CD8-positive, alpha-beta memory T cell (primary cell): ENCODE data around the gene PHETA1. TPM values are rescaled to one million over a fixed set of nuclear protein-coding genes. Genes with fewer than 3 reads are reported as not detected.
A peak's percentile ranks its signal among the peaks of the same experiment; 100 is the strongest.

Experiments used
- CTCF ChIA-PET: fragments of 350-600 bp; sonication (Branson Sonifier 250); formaldehyde crosslinking; loops from one replicate; lab custom pipeline; 2021; ENCODE audit warnings: antibody characterized with exemption; lab: Charles Lee
- POLR2A ChIA-PET: fragments of 350-600 bp; sonication (Branson Sonifier 250); formaldehyde crosslinking; loops from one replicate; lab custom pipeline; 2021; ENCODE audit warnings: antibody characterized with exemption; lab: Charles Lee
- DNase-seq, 5 donors: peaks; one replicate each; pipeline versions ENCODE4 v3.0.0 to v3.0.0-alpha.2; 2020 to 2022; ENCODE audit warnings: mixed read lengths in 1 of 5
- H3K27ac ChIP-seq: one replicate; pipeline ENCODE4 v1.7.0; 2013; ENCODE audit warnings: low read depth, mild to moderate bottlenecking, low read length, moderate library complexity
- H3K27me3 ChIP-seq: 2 replicates; pipeline ENCODE4 v1.7.0; 2013; ENCODE audit warnings: low read length, mild to moderate bottlenecking; ENCODE audit not compliant: insufficient read depth, poor library complexity, severe bottlenecking
- H3K36me3 ChIP-seq: 2 replicates; pipeline ENCODE4 v1.7.0; 2013; ENCODE audit warnings: mild to moderate bottlenecking, low read length, moderate library complexity; ENCODE audit not compliant: insufficient read depth
- H3K4me1 ChIP-seq: 2 replicates; pipeline ENCODE4 v1.7.0; 2013; ENCODE audit warnings: mild to moderate bottlenecking, low read length, moderate library complexity; ENCODE audit not compliant: insufficient read depth
- H3K4me3 ChIP-seq: 2 replicates; pipeline ENCODE4 v1.7.0; 2013; ENCODE audit warnings: mild to moderate bottlenecking, low read length
- H3K9me3 ChIP-seq: 2 replicates; pipeline ENCODE4 v1.7.0; 2013; ENCODE audit warnings: mild to moderate bottlenecking, low read length
- H3K27ac Mint-ChIP-seq, 8 donors: one replicate each; pipeline ENCODE4 v1.8.0; 2020 to 2021; ENCODE audit warnings: mixed read lengths in 8 of 8, mild to moderate bottlenecking in 6 of 8, inconsistent platforms in 3 of 8, moderate library complexity in 3 of 8
- H3K27me3 Mint-ChIP-seq, 2 donors: one replicate each; pipeline ENCODE4 v1.8.0; 2020 to 2021; ENCODE audit warnings: mixed read lengths in 2 of 2, mild to moderate bottlenecking in 1 of 2, moderate library complexity in 1 of 2
- H3K36me3 Mint-ChIP-seq, 3 donors: one replicate each; pipeline ENCODE4 v1.8.0; 2020 to 2021; ENCODE audit warnings: mixed read lengths in 3 of 3, inconsistent platforms in 1 of 3, mild to moderate bottlenecking in 1 of 3
- H3K4me1 Mint-ChIP-seq, 3 donors: one replicate each; pipeline ENCODE4 v1.8.0; 2020 to 2021; ENCODE audit warnings: mixed read lengths in 3 of 3, inconsistent platforms in 1 of 3, mild to moderate bottlenecking in 1 of 3
- H3K4me3 Mint-ChIP-seq, 7 donors: one replicate each; pipeline ENCODE4 v1.8.0; 2020 to 2021; ENCODE audit warnings: mixed read lengths in 7 of 7, mild to moderate bottlenecking in 6 of 7, moderate library complexity in 4 of 7, inconsistent platforms in 2 of 7
- H3K9me3 Mint-ChIP-seq, 5 donors: one replicate each; pipeline ENCODE4 v1.8.0; 2020 to 2022; ENCODE audit warnings: mixed read lengths in 5 of 5, mild to moderate bottlenecking in 3 of 5, moderate library complexity in 2 of 5, inconsistent platforms in 1 of 5
- polyA plus RNA-seq: library from polyadenylated mRNA; unstranded; fragments of 300-500 nt; fragmentation: Illumina TruSeq; gene quantifications from one replicate; pipeline ENCODE4 v1.2.3, GENCODE V29; 2021
- total RNA-seq, 2 experiments: library from RNA; stranded (reverse); gene quantifications; one replicate each; pipeline ENCODE4 v1.2.3, GENCODE V29; 2021

The PHETA1 gene
- total and polyA plus RNA-seq, 3 experiments from 2014 or later, result 1.8 to 3.9 (median 3.8) TPM

DNA sequence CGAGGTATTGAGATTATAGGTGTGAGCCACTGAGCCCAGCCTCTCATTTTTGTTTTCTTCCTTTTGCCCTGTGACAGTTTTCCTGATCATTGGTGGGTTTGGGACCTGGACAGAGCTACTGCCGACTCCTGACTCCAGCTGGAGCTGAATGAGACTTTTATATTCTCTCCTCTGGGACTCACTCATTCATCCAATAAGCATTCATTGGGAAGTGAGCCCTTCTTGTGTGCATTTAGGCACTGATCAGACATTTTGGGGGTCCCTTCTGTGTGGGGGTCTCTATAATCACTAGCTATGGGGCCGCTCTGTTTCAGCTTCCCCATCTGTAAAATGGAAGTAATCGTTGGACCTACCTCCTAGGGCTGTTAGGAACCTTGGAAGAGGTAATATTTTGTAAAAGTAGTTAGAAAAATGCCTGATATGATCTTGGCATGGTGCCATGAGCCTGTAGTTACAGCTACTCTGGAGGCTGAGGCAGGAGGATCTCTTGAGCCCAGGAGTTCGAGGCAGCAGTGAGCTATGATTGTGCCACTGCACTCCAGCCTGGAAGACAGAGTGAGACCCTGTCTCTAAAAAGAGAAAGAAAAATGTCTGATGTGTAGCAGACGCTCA, 44.0 kb upstream of the PHETA1 start:
- no peaks in the 10 kb centered on the region for H3K27me3 ChIP-seq
- CTCF ChIA-PET, result interaction anchor here (1.0 to 27.8 kb wide), 7 partner anchors 9 to 36 kb away, joined by 3 to 1032 read pairs (median 6); no protein-coding TSS in a partner anchor
- H3K4me3 ChIP-seq, result no peak overlapping the region
- H3K27ac ChIP-seq, result no peak overlapping the region
- Mint-ChIP-seq H3K4me3 (peak overlapping the region; percentile 14 to 78 (median 37)), H3K36me3 (peaks cover 0 to 27% (median 11%) of the 10 kb centered on the region in 3 donors), H3K27me3 (no peaks in the 10 kb centered on the region), H3K9me3 (no peaks in the 10 kb centered on the region), H3K27ac (peak overlapping the region; percentile 55 to 98 (median 92)), H3K4me1 (peaks cover 69 to 88% (median 78%) of the 10 kb centered on the region in 3 donors)
- DNase-seq, result no peak
- POLR2A ChIA-PET, result interaction anchor here (1.1 to 3.3 kb wide), 3 partner anchors 19 to 32 kb away, joined by 3 to 17 read pairs (median 8); no protein-coding TSS in a partner anchor
- H3K9me3 ChIP-seq, result no peaks in the 10 kb centered on the region
- no peaks in the 10 kb centered on the region for H3K36me3 ChIP-seq
- H3K4me1 ChIP-seq, result peaks cover 71% of the 10 kb centered on the region

DNA sequence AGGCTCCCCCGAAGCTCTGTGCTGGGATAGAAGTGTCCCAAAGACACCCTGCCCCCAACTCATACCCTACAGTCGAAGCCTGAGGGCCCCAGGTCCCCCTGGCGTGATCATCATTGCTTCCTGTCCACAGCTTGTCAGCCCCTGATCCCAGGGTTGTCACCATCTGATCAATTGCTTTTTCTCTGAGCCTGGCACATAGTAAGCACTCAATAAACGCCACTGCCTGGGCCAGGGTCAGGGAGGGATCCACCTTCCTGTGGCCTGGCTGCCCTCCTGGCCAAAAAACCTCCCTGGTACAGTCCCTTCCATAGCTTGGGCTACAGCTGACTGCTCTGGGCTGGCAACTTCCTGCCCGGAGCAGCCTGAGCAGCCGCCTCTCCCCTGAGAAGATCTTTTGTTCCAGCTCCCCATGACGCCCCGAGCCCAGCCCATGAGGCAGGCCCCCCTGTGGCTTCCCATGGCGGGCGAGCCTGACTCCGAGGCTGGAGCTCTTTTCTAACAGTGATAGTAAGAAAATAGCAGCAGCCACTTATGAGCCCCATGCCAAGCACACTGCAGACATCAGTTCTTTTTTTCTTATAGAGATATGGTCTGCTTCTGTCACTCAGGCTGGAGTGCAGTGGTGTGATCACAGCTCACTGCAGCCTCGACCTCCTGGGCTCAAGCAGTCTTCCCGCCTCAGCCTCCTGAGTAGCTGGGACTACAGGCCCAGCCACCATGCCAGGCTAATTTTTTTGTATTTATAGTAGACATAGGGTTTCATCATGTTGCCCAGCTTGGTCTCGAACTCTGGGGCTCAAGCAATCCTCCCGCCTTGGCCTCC, 43.3 kb upstream of the PHETA1 start:
- Mint-ChIP-seq H3K9me3 (no peaks in the 10 kb centered on the region), H3K4me1 (peaks cover 74 to 93% (median 83%) of the 10 kb centered on the region in 3 donors), H3K36me3 (peaks cover 0 to 23% (median 11%) of the 10 kb centered on the region in 3 donors), H3K27ac (peak overlapping the region; percentile 76 to 98 (median 92)), H3K4me3 (peak overlapping the region in 6 of 7 donors; percentile 37 to 78 (median 65)), H3K27me3 (no peaks in the 10 kb centered on the region)
- ChIA-PET CTCF (interaction anchor here (0.6 to 27.8 kb wide), 8 partner anchors 8 to 55 kb away, joined by 3 to 1032 read pairs (median 5); no protein-coding TSS in a partner anchor), POLR2A (interaction anchor here (1.0 to 3.3 kb wide), 4 partner anchors 13 to 33 kb away, joined by 3 to 17 read pairs (median 6); no protein-coding TSS in a partner anchor)
- Histone ChIP-seq H3K4me3 (no peak overlapping the region), H3K27me3 (no peaks in the 10 kb centered on the region), H3K36me3 (no peaks in the 10 kb centered on the region), H3K27ac (peak overlapping the region; percentile 24), H3K4me1 (peaks cover 78% of the 10 kb centered on the region), H3K9me3 (no peaks in the 10 kb centered on the region)
- no peak for DNase-seq

DNA sequence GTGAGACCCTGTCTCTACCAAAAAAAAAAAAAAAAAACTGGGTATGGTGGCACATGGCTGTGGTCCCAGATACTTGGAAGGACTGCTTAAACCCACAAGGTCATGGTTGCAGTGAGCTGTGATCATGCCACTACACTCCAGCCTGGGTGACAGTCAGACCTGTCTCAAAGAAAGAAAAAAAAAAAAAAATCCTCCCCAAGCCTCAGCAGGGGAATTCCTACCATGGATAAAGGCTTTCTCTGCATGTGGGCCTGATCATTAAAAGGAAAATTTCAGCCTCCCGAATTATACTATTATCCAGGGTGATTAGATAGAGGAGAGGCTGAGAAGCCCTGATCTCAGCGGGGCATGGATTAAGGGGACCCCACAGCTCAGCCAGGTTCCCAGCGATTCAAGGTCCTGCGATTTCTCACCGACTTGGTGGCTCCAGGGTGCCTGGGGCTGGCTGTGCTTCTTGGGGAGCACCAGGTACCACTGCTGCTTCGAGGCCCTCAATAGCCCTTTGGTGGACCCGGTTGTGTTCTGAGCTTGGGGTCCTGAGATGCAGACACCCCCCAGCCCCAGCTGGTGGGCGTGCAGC, 42.4 kb upstream of the PHETA1 start:
- DNase-seq, result no peak
- Histone ChIP-seq H3K27ac (peak overlapping the region; percentile 51), H3K27me3 (no peaks in the 10 kb centered on the region), H3K36me3 (no peaks in the 10 kb centered on the region), H3K4me1 (peaks cover 83% of the 10 kb centered on the region), H3K4me3 (no peak overlapping the region), H3K9me3 (no peaks in the 10 kb centered on the region)
- ChIA-PET CTCF (interaction anchor here (0.9 to 27.8 kb wide), 4 partner anchors 10 to 37 kb away, joined by 4 to 1032 read pairs (median 18); no protein-coding TSS in a partner anchor), POLR2A (interaction anchor here (1.0 to 3.3 kb wide), 3 partner anchors 14 to 34 kb away, joined by 4 to 17 read pairs (median 8); no protein-coding TSS in a partner anchor)
- Mint-ChIP-seq H3K27ac (peak overlapping the region; percentile 39 to 98 (median 90)), H3K27me3 (no peaks in the 10 kb centered on the region), H3K9me3 (no peaks in the 10 kb centered on the region), H3K4me3 (peak overlapping the region in 6 of 7 donors; percentile 26 to 78 (median 59)), H3K4me1 (peaks cover 74 to 93% (median 76%) of the 10 kb centered on the region in 3 donors), H3K36me3 (peaks cover 0 to 19% (median 11%) of the 10 kb centered on the region in 3 donors)

DNA sequence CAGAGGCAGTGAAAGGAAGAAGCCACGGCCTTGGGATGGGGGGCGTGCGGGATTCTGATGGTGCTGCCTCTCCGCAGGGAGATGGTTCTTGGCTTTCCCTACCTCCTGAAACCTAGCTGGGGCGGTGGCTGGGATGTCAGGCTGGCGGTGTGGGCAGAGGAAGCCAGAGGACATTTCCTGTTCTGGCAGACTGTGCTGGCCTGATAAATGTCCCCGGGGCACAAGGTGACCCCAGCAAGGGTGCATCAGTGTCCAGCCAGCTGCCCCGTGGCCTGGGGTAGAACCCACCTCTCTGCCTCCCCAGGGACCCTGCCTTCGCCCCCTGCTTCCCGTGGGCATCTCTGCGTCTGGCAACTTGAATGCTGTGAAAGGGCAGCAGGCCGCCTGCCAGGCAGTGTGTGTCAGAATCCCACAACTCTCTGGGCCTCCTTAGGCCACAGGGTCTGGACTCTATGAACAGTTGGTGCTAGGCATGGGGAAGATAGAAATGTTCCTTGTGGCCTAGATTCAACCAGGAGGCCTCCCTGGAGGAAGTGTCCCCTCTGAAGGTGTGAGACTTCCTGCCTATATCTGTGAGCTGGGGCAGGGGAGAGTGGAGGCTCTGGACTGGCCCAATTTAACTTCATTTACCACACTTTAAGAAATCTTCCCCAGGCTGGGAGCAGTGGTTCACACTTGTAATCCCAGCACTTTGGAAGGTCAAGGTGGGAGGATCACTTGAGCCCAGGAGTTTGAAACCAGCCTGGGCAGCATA, 41.7 kb upstream of the PHETA1 start:
- H3K36me3 ChIP-seq, result no peaks in the 10 kb centered on the region
- Mint-ChIP-seq H3K27me3 (no peaks in the 10 kb centered on the region), H3K27ac (peak overlapping the region; percentile 67 to 98 (median 90)), H3K4me1 (peaks cover 72 to 90% (median 72%) of the 10 kb centered on the region in 3 donors), H3K9me3 (no peaks in the 10 kb centered on the region), H3K36me3 (peaks cover 0 to 17% (median 11%) of the 10 kb centered on the region in 3 donors), H3K4me3 (peak overlapping the region; percentile 26 to 78 (median 53))
- no peak overlapping the region for H3K4me3 ChIP-seq
- DNase-seq, result no peak
- ChIA-PET POLR2A (interaction anchor here (3.2 to 3.3 kb wide), 2 partner anchors 20 to 24 kb away, joined by 17 to 24 read pairs; no protein-coding TSS in a partner anchor), CTCF (interaction anchor here (0.9 to 27.8 kb wide), 4 partner anchors 14 to 38 kb away, joined by 3 to 1032 read pairs (median 18); no protein-coding TSS in a partner anchor)
- H3K27ac ChIP-seq, result peak overlapping the region; percentile 51
- H3K9me3 ChIP-seq, result no peaks in the 10 kb centered on the region
- H3K4me1 ChIP-seq, result peaks cover 83% of the 10 kb centered on the region
- no peaks in the 10 kb centered on the region for H3K27me3 ChIP-seq

DNA sequence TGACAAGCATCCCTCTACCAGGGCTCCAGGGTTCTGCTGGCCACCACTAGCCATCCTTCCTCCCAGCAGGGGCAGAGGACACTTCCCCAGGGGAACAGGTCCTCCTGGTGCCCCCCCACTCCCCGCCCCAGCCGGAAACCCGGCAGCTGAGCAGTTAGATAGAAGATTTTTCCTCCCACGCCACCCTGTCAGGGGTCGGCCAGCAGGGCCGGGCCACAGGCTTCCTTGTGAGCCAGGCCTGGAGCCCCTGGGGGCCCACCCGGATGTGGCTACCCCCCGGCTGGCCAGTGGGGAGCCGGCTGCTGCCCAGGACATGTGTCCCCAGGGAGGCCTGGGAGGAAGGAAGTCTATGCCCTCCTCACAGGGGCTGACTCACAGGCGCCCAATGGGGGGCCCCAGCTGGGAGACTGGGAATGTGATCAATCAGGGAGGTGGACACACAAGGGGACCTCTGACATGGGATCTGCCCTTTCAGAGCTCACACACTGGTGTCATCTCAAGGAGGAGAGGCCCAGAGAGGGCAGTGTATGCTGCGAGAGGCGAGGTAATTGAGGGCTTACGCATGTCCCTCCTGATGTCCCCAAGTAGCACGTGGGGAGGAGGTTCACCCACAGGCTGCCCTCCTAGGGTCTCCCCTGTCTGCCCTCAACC, 41.0 kb upstream of the PHETA1 start:
- peaks cover 0 to 14% (median 8%) of the 10 kb centered on the region in 3 donors for H3K36me3 Mint-ChIP-seq
- ChIA-PET CTCF (interaction anchor here (1.1 to 27.8 kb wide), 3 partner anchors 13 to 39 kb away, joined by 3 to 1032 read pairs (median 32); no protein-coding TSS in a partner anchor), POLR2A (interaction anchor here (0.7 to 3.3 kb wide), 4 partner anchors 14 to 25 kb away, joined by 3 to 24 read pairs (median 10); no protein-coding TSS in a partner anchor)

DNA sequence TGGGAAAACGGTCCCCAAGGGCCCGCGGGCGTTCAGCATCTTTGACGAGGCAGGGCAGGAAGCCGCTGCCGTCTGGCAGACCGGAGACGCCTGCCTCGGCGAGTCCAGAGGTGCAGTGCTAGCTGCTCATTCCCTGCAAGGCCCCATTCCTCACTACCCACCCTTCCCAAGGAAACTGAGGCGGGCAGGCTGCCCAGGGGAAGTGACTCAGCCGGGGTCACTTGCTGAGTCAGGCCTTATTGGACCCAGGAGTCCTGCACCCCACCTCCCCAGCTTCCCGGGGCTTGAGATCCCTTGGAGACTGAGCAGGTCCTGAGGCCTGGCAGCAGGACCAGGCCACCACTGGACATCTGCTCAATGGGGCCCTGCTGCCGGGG, 40.5 kb upstream of the PHETA1 start:
- no peak for DNase-seq
- no peaks in the 10 kb centered on the region for H3K27me3 ChIP-seq
- Mint-ChIP-seq H3K27ac (peak overlapping the region; percentile 67 to 97 (median 93)), H3K4me1 (peaks cover 68 to 91% (median 71%) of the 10 kb centered on the region in 3 donors), H3K36me3 (peaks cover 0 to 12% (median 6%) of the 10 kb centered on the region in 3 donors), H3K4me3 (peak overlapping the region; percentile 53 to 94 (median 88)), H3K27me3 (no peaks in the 10 kb centered on the region), H3K9me3 (no peaks in the 10 kb centered on the region)
- H3K4me1 ChIP-seq, result peaks cover 83% of the 10 kb centered on the region
- ChIA-PET CTCF (interaction anchor here (1.9 to 27.8 kb wide), 3 partner anchors 12 to 39 kb away, joined by 6 to 1032 read pairs (median 32); no protein-coding TSS in a partner anchor), POLR2A (interaction anchor here (0.7 to 3.3 kb wide), 6 partner anchors 14 to 35 kb away, joined by 3 to 24 read pairs (median 10); no protein-coding TSS in a partner anchor)
- no peaks in the 10 kb centered on the region for H3K9me3 ChIP-seq
- H3K36me3 ChIP-seq, result no peaks in the 10 kb centered on the region
- peak overlapping the region; percentile 47 for H3K27ac ChIP-seq
- H3K4me3 ChIP-seq, result peak overlapping the region; percentile 81

More for the DNA sequence above, 41.0 kb upstream of the PHETA1 start:
- Histone ChIP-seq H3K27me3 (no peaks in the 10 kb centered on the region), H3K27ac (peak overlapping the region; percentile 17), H3K4me3 (peak overlapping the region; percentile 81), H3K4me1 (peaks cover 83% of the 10 kb centered on the region), H3K9me3 (no peaks in the 10 kb centered on the region), H3K36me3 (no peaks in the 10 kb centered on the region)
- Mint-ChIP-seq H3K27ac (peak overlapping the region; percentile 67 to 98 (median 92)), H3K27me3 (no peaks in the 10 kb centered on the region), H3K4me1 (peaks cover 68 to 91% (median 70%) of the 10 kb centered on the region in 3 donors), H3K4me3 (peak overlapping the region; percentile 41 to 94 (median 87)), H3K9me3 (no peaks in the 10 kb centered on the region)
- DNase-seq, result peak in 1 of 5 donors; percentile 31
